Ovary (tissue), 3 donors: ENCODE data around the gene CXCL3.

ENCODE experiments used
- CTCF ChIP-seq, 3 donors: fragments of 450-650 bp in 2 of 3; fragments of 200-600 bp in 1 of 3; IDR thresholded peaks; one replicate each; pipeline versions ENCODE4 v1.5.1 to v1.8.0; 2016 to 2022; ENCODE audit warnings: antibody characterized with exemption in 3 of 3, mild to moderate bottlenecking in 1 of 3
- POLR2A ChIP-seq: fragments of 450-650 bp; IDR thresholded peaks from one replicate; pipeline ENCODE4 v1.6.1; 2017; ENCODE audit warnings: antibody characterized with exemption, mild to moderate bottlenecking, moderate library complexity
- donor health status: DM: no; HTN: no; CAD: no.

GRCh38 chr4:74038425-74039314 lies at the start of gene CXCL3:
- TF ChIP-seq CTCF (IDR thresholded peaks at IDR 0.05) (peak in 1 of 3 donors; percentile 44), POLR2A (no peak)
